Neutrophil (primary cell): Measurements from ENCODE around the gene UPF1.

ENCODE experiments used
- H3K27ac ChIP-seq: fragments of 200-600 bp; sonication (generic); 2 replicates; pipeline ENCODE4 v1.5.1; 2016; ENCODE audit warnings: mild to moderate bottlenecking, moderate library complexity
- H3K27me3 ChIP-seq: fragments of 200-600 bp; sonication (generic); 2 replicates; pipeline ENCODE4 v1.6.0; 2016; ENCODE audit warnings: mild to moderate bottlenecking
- H3K36me3 ChIP-seq: fragments of 200-600 bp; sonication (generic); 2 replicates; pipeline ENCODE4 v1.5.1; 2017
- H3K4me1 ChIP-seq, 2 experiments: fragments of 200-600 bp in 1 of 2; sonication (generic) in 1 of 2; 1 replicate in 1 of 2; 2 replicates in 1 of 2; pipeline versions ENCODE4 v1.5.1 to v1.6.1; 2013 to 2016; ENCODE audit warnings: low read depth in 1 of 2, low read length in 1 of 2, mild to moderate bottlenecking in 1 of 2, moderate library complexity in 1 of 2; ENCODE audit not compliant: control insufficient read depth in 1 of 2, insufficient read depth in 1 of 2
- H3K4me3 ChIP-seq, 2 experiments: fragments of 200-600 bp in 1 of 2; sonication (generic) in 1 of 2; 1 replicate in 1 of 2; 2 replicates in 1 of 2; pipeline ENCODE4 v1.5.1; 2013 to 2016; ENCODE audit warnings: low read depth in 1 of 2, low read length in 1 of 2, mild to moderate bottlenecking in 1 of 2, moderate library complexity in 1 of 2
- H3K9me3 ChIP-seq: fragments of 200-600 bp; sonication (generic); 2 replicates; pipeline ENCODE4 v1.5.1; 2016
- TF ChIP-seq, protein P1 (sequence below): fragments of 200-600 bp; sonication (generic); IDR thresholded peaks from 2 replicates; pipeline ENCODE4 v1.5.1; 2016; ENCODE audit warnings: antibody characterized with exemption

Gene UPF1

DNA sequence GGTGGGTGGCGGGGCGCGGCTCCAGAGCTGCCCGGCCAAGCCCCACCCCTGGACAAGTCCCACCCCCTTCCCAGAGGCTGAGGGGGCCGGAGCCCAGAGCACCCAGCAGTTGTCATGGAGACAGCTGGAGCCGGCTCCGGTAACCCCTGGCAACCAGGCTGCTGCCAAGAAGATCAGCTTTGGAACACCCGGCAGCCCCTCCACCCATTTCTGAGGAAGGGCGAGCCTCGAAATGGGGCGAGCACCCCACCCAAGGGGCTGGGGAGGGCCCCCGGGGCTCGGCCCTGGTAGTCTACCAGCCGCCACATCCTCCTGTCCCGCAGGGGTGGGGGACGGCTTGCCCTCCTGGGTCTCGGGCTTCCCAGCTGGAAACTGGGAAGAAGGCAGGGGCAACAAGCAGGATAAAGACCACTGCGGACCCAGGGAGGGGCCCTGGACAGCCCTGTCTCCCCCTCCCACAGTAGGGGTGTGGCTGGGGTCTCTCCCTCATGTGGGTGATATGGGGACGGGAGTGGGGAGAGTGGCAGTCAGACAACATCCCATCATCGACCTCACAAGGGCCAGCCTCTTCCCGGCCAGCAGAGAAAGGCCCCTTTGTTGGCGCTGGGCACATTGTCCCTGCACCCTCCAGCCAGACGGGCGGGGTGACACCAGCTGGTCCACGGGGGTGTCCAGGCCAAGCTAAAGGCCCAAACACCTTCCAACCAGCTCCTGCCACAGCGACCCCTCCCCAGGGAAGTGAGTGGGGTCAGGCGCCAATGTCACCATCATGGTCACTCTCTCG lies 62.7 kb downstream of the UPF1 start:
- no peak overlapping the region for H3K27ac ChIP-seq
- H3K36me3 ChIP-seq: peaks cover 15% of the 10 kb centered on the region
- no peak overlapping the region for H3K4me3 ChIP-seq
- H3K4me1 ChIP-seq: peaks cover 4 to 12% of the 10 kb centered on the region in 2 experiments
- no peaks in the 10 kb centered on the region for H3K9me3 ChIP-seq
- TF ChIP-seq, protein P1, sequence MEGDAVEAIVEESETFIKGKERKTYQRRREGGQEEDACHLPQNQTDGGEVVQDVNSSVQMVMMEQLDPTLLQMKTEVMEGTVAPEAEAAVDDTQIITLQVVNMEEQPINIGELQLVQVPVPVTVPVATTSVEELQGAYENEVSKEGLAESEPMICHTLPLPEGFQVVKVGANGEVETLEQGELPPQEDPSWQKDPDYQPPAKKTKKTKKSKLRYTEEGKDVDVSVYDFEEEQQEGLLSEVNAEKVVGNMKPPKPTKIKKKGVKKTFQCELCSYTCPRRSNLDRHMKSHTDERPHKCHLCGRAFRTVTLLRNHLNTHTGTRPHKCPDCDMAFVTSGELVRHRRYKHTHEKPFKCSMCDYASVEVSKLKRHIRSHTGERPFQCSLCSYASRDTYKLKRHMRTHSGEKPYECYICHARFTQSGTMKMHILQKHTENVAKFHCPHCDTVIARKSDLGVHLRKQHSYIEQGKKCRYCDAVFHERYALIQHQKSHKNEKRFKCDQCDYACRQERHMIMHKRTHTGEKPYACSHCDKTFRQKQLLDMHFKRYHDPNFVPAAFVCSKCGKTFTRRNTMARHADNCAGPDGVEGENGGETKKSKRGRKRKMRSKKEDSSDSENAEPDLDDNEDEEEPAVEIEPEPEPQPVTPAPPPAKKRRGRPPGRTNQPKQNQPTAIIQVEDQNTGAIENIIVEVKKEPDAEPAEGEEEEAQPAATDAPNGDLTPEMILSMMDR: no peak
- peaks cover 71% of the 10 kb centered on the region for H3K27me3 ChIP-seq

DNA sequence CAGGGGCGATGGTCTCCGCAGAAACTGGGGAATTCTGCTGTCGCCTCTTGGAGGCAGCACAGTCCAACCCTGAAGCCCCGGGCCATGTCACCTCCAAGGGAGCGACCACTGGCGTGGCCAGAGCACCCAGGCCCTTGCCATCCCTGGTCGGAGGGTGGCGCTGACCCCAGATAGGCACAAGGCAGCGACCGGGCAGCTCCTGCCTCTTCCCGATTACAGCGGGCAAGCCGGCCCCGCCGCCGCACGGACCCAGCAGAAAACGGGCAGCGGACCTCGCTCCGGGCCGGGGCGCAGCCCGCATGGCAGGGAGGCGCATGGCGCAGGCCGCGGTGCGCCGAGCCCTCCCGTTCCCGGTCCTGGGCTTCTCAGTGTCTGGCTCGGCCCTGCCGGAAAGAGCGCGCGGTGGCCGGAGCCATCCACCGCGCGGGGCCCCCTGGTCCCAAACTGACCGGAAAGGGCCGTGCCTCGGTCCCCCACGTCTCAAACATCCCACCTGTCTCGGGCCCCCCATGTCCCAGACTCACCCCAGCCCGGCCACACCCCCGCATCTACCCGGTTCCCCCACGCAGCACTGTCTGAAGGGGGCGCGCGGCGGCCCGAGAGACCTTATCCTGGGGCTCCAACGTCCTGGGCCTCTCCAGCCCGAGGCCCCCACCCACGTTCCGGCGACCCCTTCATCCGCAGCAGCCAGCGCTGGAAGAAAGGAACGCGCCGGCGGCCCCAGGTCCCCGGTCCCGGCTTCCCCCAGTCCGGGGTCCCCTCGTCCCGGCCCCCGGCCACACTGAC lies 63.5 kb downstream of the UPF1 start:
- Histone ChIP-seq H3K4me1 (peaks cover 4 to 12% of the 10 kb centered on the region in 2 experiments), H3K36me3 (peaks cover 23% of the 10 kb centered on the region), H3K27ac (no peak overlapping the region), H3K9me3 (no peaks in the 10 kb centered on the region), H3K4me3 (peak overlapping the region in 1 of 2 experiments; percentile 10), H3K27me3 (peaks cover 67% of the 10 kb centered on the region)
- TF ChIP-seq, protein P1: no peak

DNA sequence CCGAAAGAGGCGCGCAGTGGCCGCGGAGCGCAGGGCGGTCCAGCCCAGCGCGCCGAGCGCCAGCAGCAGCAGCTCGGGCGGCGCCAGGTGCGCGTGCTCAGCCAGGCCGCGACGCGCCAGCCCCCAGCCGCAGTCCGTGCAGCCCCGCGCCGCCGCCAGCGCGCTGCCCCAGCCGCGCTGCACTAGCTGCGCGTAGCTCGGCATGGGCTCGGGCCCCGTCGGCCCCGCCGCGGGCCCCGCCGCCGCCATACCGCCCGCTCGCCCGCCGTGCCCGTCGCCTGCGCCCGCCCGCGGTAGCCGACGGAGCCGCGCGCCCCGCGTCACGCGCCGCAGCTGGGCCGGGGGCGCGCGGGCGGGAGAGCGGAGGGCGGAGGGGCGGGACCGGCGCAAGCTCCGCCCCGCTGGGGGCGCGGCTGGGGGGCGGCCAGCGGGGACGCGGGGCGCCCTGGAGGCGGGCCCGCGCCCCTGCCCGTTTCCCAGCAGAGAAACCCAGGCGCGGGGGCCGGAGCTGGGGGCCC lies 64.1 kb downstream of the UPF1 start, which contains the start of gene CERS1:
CERS1 (minus strand) TSS at position 335 of the 518 bp plus-strand sequence; CDS start at position 249, 86 bp downstream.
- H3K27me3 ChIP-seq: peaks cover 67% of the 10 kb centered on the region
- H3K4me3 ChIP-seq: peak within 1 kb of the TSS in 1 of 2 experiments; percentile 10
- H3K36me3 ChIP-seq: peaks cover 29% of the 10 kb centered on the region
- H3K4me1 ChIP-seq: peaks cover 4 to 12% of the 10 kb centered on the region in 2 experiments
- TF ChIP-seq, protein P1: no peak
- H3K27ac ChIP-seq: no peak within 1 kb of the TSS
- no peaks in the 10 kb centered on the region for H3K9me3 ChIP-seq

DNA sequence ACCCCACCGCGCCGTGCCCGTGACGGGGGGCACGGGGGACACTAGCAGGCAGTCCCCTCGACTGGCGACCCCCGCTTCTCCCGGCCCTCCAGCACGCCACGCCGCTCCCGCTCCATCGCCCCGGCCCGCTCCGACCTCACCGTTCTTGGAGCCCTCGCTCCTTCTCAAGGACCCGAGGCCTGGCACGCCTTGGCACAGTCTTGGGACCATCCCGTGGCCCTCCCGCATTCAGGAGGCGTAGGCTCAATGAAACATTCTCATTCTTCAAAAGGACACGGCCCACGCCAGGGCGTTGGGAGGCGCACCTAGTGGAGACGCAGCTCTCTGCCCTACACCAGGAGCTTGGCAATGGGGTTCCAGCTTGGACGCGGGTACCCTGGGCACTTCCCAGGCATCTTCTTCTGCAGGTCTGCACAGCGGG lies 64.7 kb downstream of the UPF1 start:
- H3K4me1 ChIP-seq: peaks cover 4 to 12% of the 10 kb centered on the region in 2 experiments
- H3K4me3 ChIP-seq: no peak overlapping the region
- H3K36me3 ChIP-seq: peaks cover 35% of the 10 kb centered on the region
- H3K27ac ChIP-seq: no peak overlapping the region
- peaks cover 65% of the 10 kb centered on the region for H3K27me3 ChIP-seq
- no peaks in the 10 kb centered on the region for H3K9me3 ChIP-seq
- TF ChIP-seq, protein P1: no peak

DNA sequence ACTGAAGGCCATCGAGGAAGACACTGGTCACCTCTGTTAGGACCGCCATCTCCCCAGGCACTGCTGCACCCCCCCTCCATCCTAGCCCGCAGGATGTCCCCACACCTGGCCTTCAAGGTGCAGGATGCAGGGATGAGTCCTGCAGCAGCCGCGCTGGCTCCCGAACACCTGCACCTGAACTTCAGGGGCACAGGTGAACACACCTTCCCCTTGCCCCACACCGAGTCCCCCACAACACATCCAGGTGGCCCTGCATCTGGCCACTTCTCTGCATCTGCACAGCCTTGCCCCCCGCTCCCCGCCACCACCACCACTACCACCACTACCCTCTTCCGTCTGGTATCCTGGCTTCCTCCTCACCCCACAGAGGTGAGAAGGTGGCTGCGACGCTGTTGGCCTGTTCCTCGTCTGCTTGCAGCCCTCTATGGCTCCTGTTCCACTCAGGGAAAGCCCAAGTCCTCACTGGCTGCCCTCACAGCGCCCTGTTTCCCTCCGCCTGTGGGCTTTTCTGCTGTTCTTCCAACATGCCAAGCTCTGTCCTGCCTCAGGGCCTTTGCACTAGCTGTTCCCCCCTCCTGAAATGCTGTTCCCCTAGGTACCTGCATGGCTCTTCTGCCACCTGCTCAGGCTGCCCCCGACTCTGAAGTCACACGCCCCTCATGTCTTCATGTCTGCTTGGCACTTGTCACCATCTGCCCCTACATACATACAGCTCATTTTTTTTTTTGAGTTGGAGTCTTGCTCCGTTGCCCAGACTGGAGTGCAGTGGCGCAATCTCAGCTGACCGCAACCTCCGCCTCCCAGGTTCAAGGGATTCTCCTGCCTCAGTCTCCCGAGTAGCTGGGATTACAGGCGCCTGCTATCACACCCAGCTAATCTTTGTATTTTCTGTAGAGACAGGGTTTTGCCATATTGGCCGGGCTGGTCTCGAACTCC lies 65.6 kb downstream of the UPF1 start:
- TF ChIP-seq, protein P1: no peak
- H3K27ac ChIP-seq: no peak overlapping the region
- H3K4me3 ChIP-seq: no peak overlapping the region
- peaks cover 4 to 12% of the 10 kb centered on the region in 2 experiments for H3K4me1 ChIP-seq
- peaks cover 56% of the 10 kb centered on the region for H3K27me3 ChIP-seq
- no peaks in the 10 kb centered on the region for H3K9me3 ChIP-seq
- H3K36me3 ChIP-seq: peaks cover 40% of the 10 kb centered on the region
